Activated CD4-positive, alpha-beta T cell treated with anti-CD3 and anti-CD28 coated beads for 24 hours (primary cell): ENCODE measurements around the gene KLC1.
A peak's percentile ranks its signal among the peaks of the same experiment; 100 is the strongest.

Experiments used
- DNase-seq, 2 donors: peaks; one replicate each; pipeline ENCODE4 v3.0.0-alpha.2; 2020; ENCODE audit warnings: low read depth in 2 of 2

Gene KLC1

DNA sequence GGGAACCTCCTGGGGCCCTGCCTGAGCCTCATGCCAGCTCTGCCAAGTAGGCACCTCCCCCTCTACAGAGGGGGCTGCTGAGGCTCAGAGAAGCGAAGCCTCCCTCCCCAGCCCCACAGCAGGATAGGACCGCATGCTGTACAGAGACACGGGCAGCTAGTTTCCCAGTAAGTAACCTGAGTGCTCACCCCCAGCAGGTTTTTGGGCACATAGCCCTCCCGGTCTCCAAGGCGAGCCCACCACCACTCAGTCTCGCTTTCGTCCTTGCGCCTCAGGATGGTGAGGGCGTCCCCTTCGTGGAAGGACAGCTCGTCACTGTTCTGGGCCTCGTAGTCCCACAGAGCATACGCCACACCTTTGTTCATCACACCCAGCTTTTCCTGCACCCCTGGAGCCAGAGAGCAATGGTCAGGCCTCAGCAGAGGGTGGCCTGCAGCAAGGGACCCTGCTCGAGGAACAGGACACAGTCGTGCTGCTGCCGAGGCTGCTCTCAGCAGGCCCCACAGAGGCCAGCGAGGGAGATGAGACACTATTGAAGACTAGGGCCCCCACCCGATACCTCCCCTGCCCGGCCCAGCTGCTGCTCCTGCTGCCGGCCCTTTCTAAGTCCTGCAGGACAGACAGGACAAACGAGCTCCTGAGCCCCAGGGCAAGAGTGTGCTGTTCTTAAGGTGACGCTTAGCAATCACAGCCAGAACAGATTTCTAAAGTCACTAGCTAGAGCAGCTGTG, 107.0 kb downstream of the KLC1 start:
- no peak for DNase-seq

DNA sequence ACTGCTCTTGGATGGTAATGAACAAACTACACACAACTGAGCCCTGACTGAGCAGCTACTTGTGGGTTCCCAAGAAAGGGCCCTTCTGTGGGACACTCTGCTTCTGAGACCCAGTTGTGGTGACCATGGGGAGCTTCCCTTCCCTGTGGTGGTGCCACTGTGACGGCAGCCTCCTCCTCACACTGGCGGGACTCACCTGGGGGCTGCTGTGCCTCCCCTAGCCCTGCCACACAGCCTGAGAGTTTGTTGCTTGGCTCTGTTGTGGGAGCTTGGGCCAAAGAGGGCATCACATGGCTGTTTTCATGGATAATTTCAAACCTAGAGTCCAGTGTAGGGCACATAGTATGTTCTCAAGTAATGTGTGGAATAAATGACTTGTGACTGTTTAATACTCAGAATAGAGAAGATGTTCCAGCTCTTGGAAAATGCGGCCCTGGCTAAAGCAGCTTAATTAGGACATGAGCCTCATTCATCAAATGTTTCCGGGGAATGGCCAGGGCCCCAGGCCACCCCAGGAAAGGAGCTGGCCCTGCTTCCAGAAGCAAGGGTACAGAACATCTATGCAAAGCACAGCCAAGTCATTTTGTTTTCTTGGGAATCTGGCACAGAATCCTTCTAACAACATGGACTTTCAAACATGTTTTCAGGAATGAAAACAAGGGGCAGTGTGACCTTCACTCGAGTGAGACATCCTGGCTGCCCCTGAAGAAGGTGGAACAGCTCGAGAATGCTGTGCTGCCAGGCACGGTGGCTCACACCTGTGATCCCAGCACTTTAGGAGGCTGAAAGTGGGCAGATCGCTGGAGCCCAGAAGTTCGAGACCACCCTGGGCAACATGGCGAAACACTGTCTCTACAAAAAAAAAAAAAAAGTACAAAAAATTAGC, 107.8 kb downstream of the KLC1 start:
- DNase-seq, result no peak

GRCh38 chr14:103737432-103738045, 108.5 kb downstream of the KLC1 start:
- no peak for DNase-seq

DNA sequence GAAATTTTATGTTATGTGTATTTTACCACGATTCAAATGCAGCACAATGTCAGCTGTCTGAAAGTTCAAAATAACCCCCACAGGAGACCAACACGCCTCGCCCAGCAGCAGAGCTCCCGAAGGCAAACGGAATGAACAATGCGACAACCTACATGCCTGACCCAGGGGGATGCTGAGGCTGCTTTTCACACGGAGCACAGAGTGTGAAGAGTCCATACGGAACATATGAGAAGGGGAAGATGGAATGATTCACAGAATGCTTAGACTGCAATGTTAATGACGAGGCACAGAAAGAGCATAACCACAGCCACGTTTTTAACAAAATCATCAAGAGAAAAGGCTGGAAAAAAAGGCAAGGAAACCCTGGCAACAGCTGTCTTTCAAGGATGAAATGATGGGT, 109.2 kb downstream of the KLC1 start:
- no peak for DNase-seq

DNA sequence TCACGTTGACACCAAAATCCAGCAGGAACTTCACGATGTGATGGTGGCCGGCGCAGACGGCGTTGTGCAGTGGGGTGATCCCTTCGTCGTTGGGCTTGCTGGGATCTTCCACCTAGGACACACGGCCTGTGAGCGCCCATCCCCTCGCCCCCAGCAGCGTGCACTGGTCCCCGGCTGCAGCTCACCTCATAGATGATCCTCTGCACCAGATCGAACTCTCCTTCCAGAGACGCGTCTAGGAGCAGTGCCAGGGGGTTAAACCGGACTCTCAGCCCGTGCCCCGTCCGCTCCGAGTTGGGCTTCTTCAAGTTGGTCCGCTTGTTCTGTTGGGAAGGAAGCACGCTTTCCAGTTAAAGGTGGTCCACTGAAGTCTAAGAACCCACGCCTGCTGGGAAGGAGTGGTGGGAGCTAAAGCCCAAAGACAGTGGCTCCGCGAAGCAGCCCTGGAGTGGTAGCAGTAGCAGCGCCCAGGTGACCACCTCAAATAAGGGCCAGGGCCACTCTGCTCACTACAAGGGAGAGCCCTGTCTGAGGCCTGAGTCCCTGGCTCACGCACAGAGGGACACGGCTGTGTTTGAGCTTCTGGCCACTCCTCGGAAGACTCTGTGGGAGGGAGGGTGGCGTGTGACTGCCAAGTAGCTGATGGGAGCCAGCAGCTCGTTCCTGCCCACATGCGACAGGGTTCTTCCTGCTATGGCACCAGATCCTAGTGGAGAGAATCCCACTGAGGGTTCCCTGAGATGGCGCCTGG, 109.9 kb downstream of the KLC1 start:
- no peak for DNase-seq

DNA sequence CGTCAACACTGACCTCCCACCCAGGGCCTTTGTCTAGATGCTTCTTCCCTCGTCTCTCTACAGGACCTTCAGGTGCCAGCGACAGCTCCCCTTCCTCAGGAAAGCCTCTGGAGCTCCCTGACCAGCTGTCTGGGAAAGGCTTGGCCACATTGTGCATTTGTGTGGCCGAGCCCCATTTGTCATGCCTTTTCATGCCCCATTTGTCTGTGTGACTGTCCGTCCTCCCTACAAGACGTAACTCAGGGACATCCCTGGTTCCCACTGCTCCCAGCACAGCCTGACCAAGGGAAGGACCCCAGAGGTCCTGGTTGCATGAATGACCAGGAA, 110.4 kb downstream of the KLC1 start:
- DNase-seq, result no peak

- DNase-seq, result no peak
Observed at GRCh38 chr14:103739793-103740501, 110.9 kb downstream of the KLC1 start.

DNA sequence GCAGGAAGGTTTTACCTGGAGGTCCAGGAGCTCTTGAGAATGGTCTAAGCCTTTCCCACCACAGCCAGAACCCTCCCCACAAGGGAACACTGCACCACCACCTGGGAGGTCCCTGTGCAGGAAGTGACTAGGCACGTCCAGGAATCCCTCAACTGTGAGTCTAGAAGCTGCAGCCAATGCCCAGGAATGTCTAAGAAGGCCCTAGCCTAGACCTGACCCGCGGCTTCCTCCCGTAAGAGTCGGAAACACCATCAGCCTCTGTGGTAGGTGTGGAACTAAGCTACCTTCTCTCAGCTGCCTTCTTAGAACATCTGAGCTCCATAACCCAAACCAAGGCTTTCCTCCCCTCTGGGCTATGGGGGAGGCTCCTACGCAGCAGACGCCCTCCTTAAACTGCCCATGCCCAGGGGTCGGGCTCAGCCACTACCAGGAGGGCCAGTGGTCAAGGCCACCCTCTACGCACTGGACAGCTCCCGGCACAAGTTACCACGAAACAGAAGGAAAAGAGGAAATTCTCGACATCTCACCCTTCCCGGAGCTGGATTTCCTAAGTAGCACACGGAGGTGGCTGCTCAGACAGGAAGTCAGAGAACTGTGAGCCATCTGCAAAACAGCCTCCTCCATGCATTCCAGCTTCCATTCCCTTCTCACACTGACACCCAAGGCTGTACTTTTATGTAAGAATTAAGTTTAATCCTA, 112.1 kb downstream of the KLC1 start:
- no peak for DNase-seq

DNA sequence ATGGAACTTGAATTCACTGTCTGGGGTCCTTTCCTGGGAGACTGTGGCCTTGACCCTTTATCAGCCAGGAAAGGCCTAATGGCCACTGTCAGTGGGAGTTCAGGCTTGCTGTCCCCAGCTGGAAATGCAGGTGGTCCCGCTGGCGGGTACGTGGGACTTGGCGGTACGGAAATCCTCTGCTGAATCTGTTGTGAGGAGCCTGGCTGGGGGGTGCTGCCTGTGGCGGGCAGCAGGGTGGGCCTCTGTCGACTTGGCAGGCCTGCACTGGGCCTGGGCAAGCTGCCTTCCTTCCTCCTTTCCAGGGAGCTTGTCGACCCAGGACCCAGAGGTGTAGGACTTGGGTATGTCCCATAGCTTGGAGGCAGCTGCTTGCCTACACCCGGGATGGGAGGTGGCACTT, 112.9 kb downstream of the KLC1 start:
- no peak for DNase-seq

- no peak for DNase-seq
Observed at GRCh38 chr14:103742499-103743255, 113.7 kb downstream of the KLC1 start.

- DNase-seq, result no peak
Observed at GRCh38 chr14:103743691-103744090, 114.7 kb downstream of the KLC1 start.

GRCh38 chr14:103744621-103745395, 115.8 kb downstream of the KLC1 start:
- no peak for DNase-seq

GRCh38 chr14:103745424-103745823, 116.4 kb downstream of the KLC1 start:
- DNase-seq, result no peak

GRCh38 chr14:103746701-103747100, 117.7 kb downstream of the KLC1 start:
- DNase-seq, result no peak

GRCh38 chr14:103748534-103748857, 119.5 kb downstream of the KLC1 start:
- DNase-seq, result peak; percentile 12 to 19

- DNase-seq, result no peak
Observed at GRCh38 chr14:103749452-103749851, 120.4 kb downstream of the KLC1 start.

DNA sequence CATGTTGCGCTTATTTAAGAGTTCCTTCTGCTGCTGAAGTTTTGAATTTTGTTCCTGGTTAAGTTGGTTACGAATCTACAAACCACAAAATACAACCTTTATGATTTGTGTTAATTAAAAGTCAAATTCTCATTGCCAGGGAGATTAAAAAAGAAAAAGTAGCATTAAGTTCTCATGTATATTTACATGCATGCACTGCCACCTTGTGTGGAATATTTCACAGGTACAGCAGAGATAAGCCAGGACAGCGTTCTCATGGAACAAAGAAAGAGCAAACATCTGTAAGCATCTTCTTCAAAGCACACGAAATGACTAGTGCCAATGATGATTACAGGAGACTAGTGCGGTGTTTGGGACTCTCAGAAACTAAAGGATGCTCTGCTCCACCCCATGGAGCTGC, 120.8 kb downstream of the KLC1 start:
- DNase-seq, result no peak
